GM21619 (cell line): Measurements from ENCODE around the gene CNTN5.

ENCODE experiments used
- ATAC-seq: cut with Tn5 transposase; IDR thresholded peaks from one replicate; pipeline ENCODE4 v1.9.1; 2021; ENCODE audit not compliant: unreplicated experiment

Gene CNTN5

GRCh38 chr11:100013011-100013410, 992.3 kb downstream of the CNTN5 start:
- no peak for ATAC-seq

GRCh38 chr11:100031973-100032372, 1011.2 kb downstream of the CNTN5 start:
- no peak for ATAC-seq

- no peak for ATAC-seq
These were observed 1040.3 kb downstream of the CNTN5 start for GRCh38 chr11:100061006-100061405.

- no peak for ATAC-seq
These were observed 1045.7 kb downstream of the CNTN5 start for GRCh38 chr11:100066399-100066798.

GRCh38 chr11:100068116-100068515, 1047.4 kb downstream of the CNTN5 start:
- no peak for ATAC-seq

- no peak for ATAC-seq
These were observed 1051.4 kb downstream of the CNTN5 start for GRCh38 chr11:100072131-100072530.

GRCh38 chr11:100080381-100080780, 1059.6 kb downstream of the CNTN5 start:
- no peak for ATAC-seq

DNA sequence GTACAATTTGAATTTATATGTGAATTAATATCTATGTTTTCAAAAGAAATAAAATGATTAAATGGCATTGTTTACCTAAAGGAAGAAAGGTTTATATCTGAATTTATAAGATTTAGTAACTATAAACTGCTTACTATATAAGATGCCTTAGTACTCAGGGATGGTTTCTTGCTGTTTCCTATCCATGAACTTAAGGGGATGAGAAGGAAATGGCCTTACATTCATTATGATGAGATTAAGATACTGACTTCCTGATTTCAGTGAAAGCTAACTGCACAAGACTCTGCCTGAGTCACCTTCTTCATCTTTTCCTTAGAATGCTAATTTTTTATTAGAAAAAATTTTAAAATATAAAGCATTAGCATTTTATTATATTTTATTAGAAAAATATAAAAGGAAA, 1060.1 kb downstream of the CNTN5 start:
- no peak for ATAC-seq

GRCh38 chr11:100093698-100094097, 1072.9 kb downstream of the CNTN5 start:
- ATAC-seq = no peak

DNA sequence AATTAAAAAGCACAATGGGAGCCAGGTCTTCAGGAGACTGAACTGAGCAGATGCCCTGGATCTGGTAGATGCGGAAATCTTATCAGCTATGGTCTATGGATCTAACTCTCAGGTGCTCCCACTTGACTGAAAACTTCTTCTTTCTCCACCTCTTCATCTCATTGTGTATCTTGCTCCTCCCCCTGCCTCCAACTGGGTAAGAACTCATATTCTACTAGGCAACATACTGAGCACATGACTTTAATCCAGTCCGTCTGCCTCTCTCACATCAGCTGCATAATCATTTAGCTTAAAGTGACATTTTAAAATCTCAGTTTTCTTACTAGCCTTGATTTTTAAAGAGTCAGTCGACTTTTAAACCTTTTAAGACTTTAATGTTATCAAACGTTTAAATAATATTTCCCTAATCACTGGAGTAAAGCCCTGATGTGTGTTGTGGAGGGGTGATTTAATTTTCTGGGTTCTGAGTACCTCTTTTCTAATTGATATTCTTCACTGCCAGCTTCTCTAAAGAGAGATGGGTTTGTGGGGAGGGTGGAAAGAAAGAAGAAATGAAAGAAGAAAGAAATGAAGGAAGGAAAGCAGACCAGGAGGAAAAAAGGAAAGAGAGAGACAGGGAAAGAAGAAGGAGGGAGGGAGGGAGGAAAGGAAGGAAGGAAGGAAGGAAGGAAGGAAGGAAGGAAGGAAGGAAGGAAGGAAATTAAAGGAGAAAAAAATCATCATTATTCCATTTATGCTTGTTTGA, 1073.5 kb downstream of the CNTN5 start:
- ATAC-seq = no peak

DNA sequence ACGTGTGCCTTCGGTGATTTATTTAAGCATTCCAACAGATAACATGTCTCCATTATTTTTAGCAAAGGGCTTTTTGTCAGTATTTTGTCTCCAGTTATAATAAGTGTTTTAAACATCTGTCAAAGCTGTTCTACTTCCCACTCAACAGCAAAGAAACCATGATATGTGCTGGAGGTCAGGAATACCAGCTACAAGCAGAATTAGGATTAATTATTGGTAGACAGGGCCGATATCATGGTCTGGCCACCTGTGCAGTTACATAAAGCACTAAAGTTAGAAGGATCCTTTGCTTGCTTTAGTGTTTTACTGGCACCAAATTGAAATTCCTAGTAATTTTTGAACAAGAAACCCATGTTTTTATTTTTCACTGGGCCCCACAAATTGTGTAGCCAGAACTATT, 1075.1 kb downstream of the CNTN5 start:
- ATAC-seq = no peak

- ATAC-seq = no peak
These were observed 1077.8 kb downstream of the CNTN5 start for GRCh38 chr11:100098560-100098959.

DNA sequence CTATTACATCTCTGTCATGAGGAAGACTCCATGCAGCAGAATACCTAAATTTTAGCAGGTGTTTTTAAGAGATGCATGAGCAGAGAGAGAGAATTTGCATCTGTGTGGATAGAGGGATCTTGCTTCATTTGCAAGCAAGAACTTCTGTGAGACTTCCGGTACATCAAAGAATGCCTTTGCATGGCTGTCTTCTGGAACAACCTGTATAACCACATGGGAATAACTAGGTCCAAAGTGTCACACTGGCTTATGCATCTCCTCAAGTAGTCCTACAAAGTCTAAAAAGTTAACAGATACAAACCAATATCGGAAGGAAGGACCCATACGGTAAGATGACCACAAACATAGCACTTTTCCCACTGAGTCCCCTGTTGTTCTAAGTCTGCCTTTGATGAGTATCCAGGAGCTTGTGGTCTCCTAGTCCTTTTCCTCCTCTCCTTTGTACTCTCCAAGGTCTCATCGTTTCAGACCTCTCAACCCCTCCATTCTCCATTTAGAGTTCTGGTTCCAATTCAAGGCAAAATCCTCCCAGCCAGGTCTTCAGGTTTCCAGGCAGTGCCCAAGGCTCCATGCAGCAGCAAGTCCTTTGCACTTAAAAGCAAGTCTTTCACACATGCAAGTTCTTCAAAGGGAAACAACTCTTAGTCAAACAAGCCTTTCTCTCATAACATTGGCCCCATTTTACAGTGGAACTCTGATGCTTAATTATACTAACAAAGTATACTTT, 1084.7 kb downstream of the CNTN5 start:
- no peak for ATAC-seq

GRCh38 chr11:100105982-100106358, 1085.2 kb downstream of the CNTN5 start:
- ATAC-seq = no peak

- no peak for ATAC-seq
These were observed 1098.4 kb downstream of the CNTN5 start for GRCh38 chr11:100119176-100119575.

DNA sequence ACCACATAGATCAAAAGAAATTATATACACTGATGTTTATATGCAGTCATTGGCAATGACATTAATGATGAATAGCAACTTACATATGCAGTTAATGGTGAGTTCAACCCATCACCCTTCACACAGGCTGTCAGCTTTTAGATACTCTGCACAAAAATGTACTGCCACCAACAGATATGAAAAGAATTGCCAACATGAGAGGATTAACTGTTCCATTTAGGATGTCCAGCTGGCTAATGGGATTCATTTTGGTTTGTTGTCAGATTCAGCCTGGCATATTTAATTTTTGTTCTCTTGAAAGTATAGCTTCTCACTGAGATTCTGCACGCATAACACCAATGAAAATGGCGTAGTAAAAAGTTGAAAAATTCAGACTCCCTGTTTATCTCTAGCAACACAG, 1112.4 kb downstream of the CNTN5 start:
- no peak for ATAC-seq

GRCh38 chr11:100141201-100141600, 1120.5 kb downstream of the CNTN5 start:
- no peak for ATAC-seq

DNA sequence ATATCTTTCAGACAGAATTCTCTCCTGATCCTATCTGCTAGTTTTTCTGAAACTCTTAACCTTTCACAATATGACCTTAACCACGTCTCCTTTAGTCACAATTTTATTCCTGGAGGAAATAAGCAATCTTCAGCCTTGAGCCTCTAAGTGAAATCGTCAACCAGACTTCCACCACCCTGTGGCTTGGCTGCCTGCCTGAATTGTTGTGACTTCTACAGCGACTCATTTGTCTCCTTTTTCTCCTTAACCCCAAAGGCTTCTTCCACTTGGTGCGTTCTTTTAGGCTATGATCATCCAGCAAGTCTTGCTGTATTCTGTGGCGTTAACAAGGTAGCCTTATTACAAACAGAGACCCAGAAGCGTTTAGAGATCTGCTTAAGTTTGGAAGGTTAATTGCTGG, 1131.2 kb downstream of the CNTN5 start:
- ATAC-seq = no peak

DNA sequence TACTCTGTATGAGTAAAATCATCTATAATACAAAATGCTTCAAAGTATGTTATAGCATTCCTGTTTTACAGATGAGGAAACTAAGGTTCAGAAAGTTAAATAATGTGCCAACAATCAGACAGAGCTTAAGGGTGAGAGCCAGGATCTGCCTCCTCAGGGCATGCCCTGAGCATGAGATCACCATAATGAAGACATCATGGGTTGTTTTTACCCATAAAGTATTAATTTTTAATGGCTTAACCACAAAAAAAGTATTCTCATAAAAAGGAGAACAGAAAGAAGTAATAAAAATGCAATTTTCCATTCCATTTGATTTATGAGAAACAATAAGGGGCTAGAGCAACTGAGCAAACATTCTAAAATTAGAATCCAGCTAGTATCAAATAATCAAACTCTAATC, 1132.0 kb downstream of the CNTN5 start:
- no peak for ATAC-seq

DNA sequence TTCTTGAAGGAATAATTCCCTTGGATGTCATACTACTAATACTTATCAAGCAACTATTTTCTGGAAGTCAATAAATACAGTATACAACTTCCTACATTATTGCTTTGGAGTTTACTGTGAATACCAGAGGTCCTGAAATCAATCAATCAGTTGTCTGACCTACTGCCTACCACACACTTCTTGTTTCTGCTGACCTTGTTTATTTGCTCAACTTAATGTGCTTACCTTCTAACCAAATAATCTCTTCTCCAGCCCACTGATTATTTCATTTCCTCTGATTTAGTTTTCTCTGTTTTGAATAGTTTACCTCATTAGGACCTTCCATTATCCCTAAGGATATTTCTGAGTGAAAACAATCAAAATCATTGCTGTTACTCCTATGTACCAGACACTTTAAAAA, 1142.7 kb downstream of the CNTN5 start:
- no peak for ATAC-seq

DNA sequence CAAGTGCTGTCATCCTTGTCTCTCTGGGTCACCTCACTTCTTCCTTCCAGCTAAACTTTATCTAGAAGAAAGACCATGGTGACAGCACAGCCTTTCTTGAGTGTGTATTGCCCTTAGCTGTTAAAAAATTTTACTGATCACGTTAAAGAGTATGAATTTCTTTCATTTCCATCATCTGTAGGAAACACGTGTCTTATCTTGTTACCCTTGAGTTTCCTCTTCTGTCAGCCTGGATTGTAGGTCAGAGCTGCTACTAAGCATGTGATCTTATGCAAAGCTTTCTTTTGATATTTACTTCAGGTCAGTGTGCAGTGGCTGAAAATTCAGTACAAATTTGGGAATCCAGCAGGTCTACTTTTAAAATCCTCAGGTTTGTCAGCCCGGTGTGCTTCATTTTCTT, 1154.1 kb downstream of the CNTN5 start:
- ATAC-seq = no peak

DNA sequence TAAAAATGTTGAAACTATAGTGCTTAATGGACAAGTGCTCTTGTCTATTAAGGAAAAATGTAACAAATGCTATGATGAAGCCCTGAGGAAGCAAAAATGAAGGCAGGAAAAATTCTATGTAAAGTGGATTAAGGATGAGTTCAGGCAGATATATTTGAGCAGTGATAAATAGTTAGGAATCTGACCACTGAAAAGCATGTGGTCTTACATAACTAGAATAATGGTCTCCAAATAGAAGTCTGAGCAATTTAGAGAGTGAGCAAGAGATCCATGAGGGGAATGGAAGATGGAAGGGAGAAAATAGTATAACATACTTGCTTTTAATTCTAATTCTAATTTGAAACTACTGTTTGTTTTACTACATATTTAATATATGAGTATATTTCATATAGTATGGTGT, 1155.7 kb downstream of the CNTN5 start:
- no peak for ATAC-seq

DNA sequence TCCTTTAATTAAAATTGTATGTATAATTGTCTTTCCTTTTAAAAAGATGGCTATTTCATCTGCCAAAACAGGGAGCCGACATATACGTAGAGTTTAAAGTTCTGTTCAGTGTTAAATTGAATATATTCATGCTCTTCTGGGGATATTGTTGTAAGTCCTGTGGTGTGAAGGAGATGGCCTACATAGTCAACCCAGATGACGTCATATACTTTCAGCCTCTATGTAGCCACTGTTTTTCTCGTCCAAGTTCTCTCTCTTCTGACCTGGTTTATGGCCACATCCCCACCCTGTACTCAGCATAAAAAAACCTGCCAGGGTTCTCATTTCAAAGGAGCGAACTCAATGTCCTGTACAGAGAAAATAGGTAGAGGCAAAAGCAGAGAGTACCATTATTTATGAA, 1156.9 kb downstream of the CNTN5 start:
- ATAC-seq = no peak
